Gastroesophageal sphincter (tissue), 4 donors: ENCODE results near the gene DMKN. TPM values are rescaled to one million over a fixed set of nuclear protein-coding genes. Genes with fewer than 3 reads are reported as not detected.

Experiments used
- ATAC-seq: fragments of 150-250 bp; one replicate; pipeline ENCODE4 v1.9.1; 2016; ENCODE audit warnings: mild to moderate bottlenecking, moderate library complexity
- H3K27ac ChIP-seq, 4 donors: fragments of 200-600 bp; sonication (generic) in 3 of 4; 1 replicate in 3 of 4; 2 replicates in 1 of 4; pipeline ENCODE4 v1.5.1; 2016 to 2019
- H3K27me3 ChIP-seq: fragments of 200-600 bp; sonication (generic); one replicate; pipeline ENCODE4 v1.5.1; 2019
- H3K36me3 ChIP-seq, 2 donors: fragments of 200-600 bp; sonication (generic); one replicate each; pipeline ENCODE4 v1.5.1; 2019; ENCODE audit warnings: control low read depth in 1 of 2
- H3K4me1 ChIP-seq, 3 donors: fragments of 200-600 bp; sonication (generic); 1 replicate in 2 of 3; 2 replicates in 1 of 3; pipeline ENCODE4 v1.5.1; 2016 to 2019; ENCODE audit warnings: control low read depth in 2 of 3
- H3K4me3 ChIP-seq, 2 donors: fragments of 200-600 bp; sonication (generic); one replicate each; pipeline ENCODE4 v1.5.1; 2019; ENCODE audit warnings: mild to moderate bottlenecking in 1 of 2, moderate library complexity in 1 of 2
- H3K9me3 ChIP-seq, 3 donors: fragments of 200-600 bp; sonication (generic); one replicate each; pipeline ENCODE4 v1.5.1; 2017 to 2019; ENCODE audit warnings: control low read depth in 2 of 3
- CTCF ChIP-seq, 4 experiments: fragments of 200-600 bp in 2 of 4; fragments of 450-650 bp in 2 of 4; sonication (generic) in 1 of 4; IDR thresholded peaks; one replicate each; pipeline ENCODE4 v1.5.1; 2017 to 2019; ENCODE audit warnings: antibody characterized with exemption in 4 of 4, mild to moderate bottlenecking in 2 of 4, moderate library complexity in 2 of 4
- EP300 ChIP-seq: sonication (generic); formaldehyde crosslinking; IDR thresholded peaks from one replicate; pipeline ENCODE4 v1.6.1; 2017; ENCODE audit warnings: antibody characterized with exemption, mild to moderate bottlenecking
- POLR2A ChIP-seq, 2 donors: fragments of 450-650 bp; IDR thresholded peaks; one replicate each; pipeline ENCODE4 v1.6.1; 2017; ENCODE audit warnings: antibody characterized with exemption in 2 of 2, mild to moderate bottlenecking in 2 of 2, moderate library complexity in 1 of 2
- POLR2AphosphoS5 ChIP-seq: sonication (generic); formaldehyde crosslinking; IDR thresholded peaks from one replicate; pipeline ENCODE4 v1.6.1; 2017; ENCODE audit warnings: antibody characterized with exemption
- WGBS, 2 donors: methylation state at CpG; one replicate each; pipeline ENCODE4 v1.1.5; 2018; ENCODE audit warnings: low coverage in 1 of 2; 5-methylcytosine and 5-hydroxymethylcytosine counted together
- total RNA-seq, 4 donors: library from RNA; depleted of rRNA; stranded (reverse); fragments of >200 nt; gene quantifications; one replicate each; pipeline ENCODE4 v1.1.0, GENCODE V29; 2016

DMKN gene
- total RNA-seq, 4 donors from 2014 or later, result 5.6 to 20.0 (median 9.0) TPM

DNA sequence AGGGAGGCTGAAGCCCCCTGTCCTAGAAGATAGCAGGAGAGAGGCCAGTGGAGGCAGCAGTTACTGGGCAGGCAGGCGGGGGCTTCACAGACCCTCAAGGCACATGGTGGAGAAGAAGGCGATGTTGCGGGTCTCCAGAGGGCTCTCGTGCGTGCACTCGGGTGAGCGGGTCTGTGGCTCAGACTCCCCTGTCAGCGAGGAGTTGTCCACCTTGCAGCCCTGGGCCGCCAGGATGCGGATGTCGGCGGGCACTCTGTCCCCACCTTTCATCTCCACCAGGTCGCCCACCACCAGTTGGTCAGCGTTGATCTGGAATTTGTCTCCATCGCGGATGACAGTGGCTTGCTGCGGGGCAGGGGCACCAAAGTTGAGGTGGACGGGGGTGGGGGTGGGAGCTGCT, 46.8 kb upstream of the DMKN start:
- no peak overlapping the region for H3K27ac ChIP-seq
- no peak for ATAC-seq
- H3K4me3 ChIP-seq, result no peak overlapping the region
- H3K36me3 ChIP-seq, result no peaks in the 10 kb centered on the region
- TF ChIP-seq CTCF (IDR thresholded peaks at IDR 0.05), result no peak
- TF ChIP-seq POLR2AphosphoS5, result no peak
- peaks cover 0 to 16% (median 7%) of the 10 kb centered on the region in 3 donors for H3K4me1 ChIP-seq
- peaks cover 0 to 8% (median 0%) of the 10 kb centered on the region in 3 donors for H3K9me3 ChIP-seq
- peaks cover 83% of the 10 kb centered on the region for H3K27me3 ChIP-seq
- 80% methylated on average over 2 of the region's 18 CpGs; no CpG with 5 or more reads in 1 of the 2 donors for WGBS, 2 donors

- H3K4me1 ChIP-seq, result peaks cover 0 to 16% (median 7%) of the 10 kb centered on the region in 3 donors
- WGBS, 2 donors, result 83% methylated on average over 19 of the region's 23 CpGs; no CpG with 5 or more reads in 1 of the 2 donors
- ATAC-seq, result no peak
- no peak for TF ChIP-seq EP300
- no peak for TF ChIP-seq POLR2A (IDR thresholded peaks at IDR 0.05)
- no peak for TF ChIP-seq CTCF (IDR thresholded peaks at IDR 0.05)
- no peak for TF ChIP-seq POLR2AphosphoS5
- H3K4me3 ChIP-seq, result no peak overlapping the region
- H3K27ac ChIP-seq, result no peak overlapping the region
- peaks cover 0 to 8% (median 0%) of the 10 kb centered on the region in 3 donors for H3K9me3 ChIP-seq
- H3K36me3 ChIP-seq, result no peaks in the 10 kb centered on the region
- H3K27me3 ChIP-seq, result peaks cover 78% of the 10 kb centered on the region
Observed at GRCh38 chr19:35559781-35560180, 46.3 kb upstream of the DMKN start.

GRCh38 chr19:35559281-35559659, 45.8 kb upstream of the DMKN start:
- ATAC-seq, result no peak
- Histone ChIP-seq H3K27ac (no peak overlapping the region), H3K4me3 (no peak overlapping the region), H3K4me1 (peaks cover 0 to 16% (median 7%) of the 10 kb centered on the region in 3 donors), H3K27me3 (peaks cover 73% of the 10 kb centered on the region), H3K36me3 (no peaks in the 10 kb centered on the region), H3K9me3 (peaks cover 0 to 8% (median 0%) of the 10 kb centered on the region in 3 donors)
- TF ChIP-seq POLR2A (IDR thresholded peaks at IDR 0.05) (no peak), EP300 (no peak), CTCF (IDR thresholded peaks at IDR 0.05) (no peak), POLR2AphosphoS5 (no peak)
- WGBS, 2 donors, result 28% methylated on average over 3 of the region's 11 CpGs; no CpG with 5 or more reads in 1 of the 2 donors

DNA sequence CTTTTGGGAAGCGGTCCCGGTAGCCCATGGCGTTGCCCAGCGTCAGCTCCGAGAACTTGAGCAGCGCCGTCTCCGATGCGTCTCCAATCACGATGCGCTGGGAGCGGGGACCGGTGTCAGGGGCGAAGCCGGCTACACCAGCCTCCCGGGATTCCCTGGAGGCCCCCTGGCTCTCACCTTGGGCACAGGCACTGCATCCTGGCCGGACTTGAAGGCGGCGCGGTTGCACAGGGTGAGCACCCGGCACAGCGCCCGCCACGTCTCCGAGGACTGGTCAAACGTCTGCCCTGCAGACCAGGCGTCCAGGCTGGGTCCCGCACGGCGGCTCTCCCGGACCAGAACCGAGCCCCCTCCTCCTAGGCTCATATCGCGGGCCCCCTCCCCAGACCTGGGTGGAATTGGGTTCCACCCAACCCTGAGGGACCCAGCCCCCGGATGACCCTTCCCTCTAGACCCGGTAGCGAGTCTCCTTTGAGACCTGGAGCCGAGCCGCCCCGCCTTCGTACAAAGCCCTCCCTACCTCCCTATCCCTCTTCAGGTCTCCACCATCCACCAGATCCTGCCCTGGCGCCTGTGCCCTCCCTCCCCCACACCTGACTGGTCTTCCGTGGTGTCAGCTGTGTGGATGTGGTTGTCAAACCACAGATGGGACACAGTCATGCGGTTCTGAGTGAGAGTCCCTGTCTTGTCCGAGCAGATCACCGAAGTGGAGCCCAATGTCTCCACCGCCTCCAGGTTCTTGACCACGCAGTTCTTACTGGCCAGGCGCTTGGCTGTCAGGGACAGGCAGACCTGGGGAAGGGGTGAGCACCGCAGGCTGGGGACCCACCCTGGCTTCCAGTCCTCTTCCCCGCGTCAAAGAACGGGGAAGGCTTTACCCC, 45.2 kb upstream of the DMKN start:
- Histone ChIP-seq H3K36me3 (no peaks in the 10 kb centered on the region), H3K4me1 (peaks cover 0 to 16% (median 7%) of the 10 kb centered on the region in 3 donors), H3K9me3 (peaks cover 0 to 8% (median 0%) of the 10 kb centered on the region in 3 donors), H3K27me3 (peaks cover 69% of the 10 kb centered on the region), H3K4me3 (peak overlapping the region in 1 of 2 donors; percentile 44), H3K27ac (no peak overlapping the region)
- WGBS, 2 donors, result 0 to 80% methylated on average over 1 to 2 of the region's 53 CpGs
- no peak for ATAC-seq
- TF ChIP-seq CTCF (IDR thresholded peaks at IDR 0.05) (no peak), POLR2A (IDR thresholded peaks at IDR 0.05) (no peak), EP300 (no peak), POLR2AphosphoS5 (no peak)
